T-helper 22 cell (primary cell): Measurements from ENCODE around the gene ZMYND12.

Experiments
- DNase-seq: peaks from one replicate; pipeline ENCODE4 v3.0.0-alpha.2; 2020; ENCODE audit warnings: low read depth

The ZMYND12 gene

GRCh38 chr1:42392255-42392654, 63.6 kb downstream of the ZMYND12 start:
- no peak for DNase-seq

DNA sequence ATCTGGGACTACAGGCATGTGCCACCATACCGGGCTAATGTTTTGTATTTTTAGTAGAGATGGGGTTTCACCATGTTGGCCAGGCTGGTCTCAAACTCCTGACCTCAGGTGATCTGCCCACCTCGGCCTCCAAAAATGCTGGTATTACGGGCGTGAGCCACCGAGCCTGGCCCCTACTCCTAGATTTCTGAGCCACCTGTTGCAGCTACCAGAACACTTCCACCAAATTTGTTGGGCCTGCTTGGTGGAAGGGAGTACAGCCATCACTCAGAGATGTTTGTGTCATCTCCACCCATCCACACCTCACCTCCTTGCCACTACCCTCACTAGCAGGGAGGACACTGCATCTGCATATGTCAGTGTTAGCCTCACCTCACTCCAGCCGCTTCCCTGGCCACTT, 69.8 kb downstream of the ZMYND12 start:
- DNase-seq = no peak

DNA sequence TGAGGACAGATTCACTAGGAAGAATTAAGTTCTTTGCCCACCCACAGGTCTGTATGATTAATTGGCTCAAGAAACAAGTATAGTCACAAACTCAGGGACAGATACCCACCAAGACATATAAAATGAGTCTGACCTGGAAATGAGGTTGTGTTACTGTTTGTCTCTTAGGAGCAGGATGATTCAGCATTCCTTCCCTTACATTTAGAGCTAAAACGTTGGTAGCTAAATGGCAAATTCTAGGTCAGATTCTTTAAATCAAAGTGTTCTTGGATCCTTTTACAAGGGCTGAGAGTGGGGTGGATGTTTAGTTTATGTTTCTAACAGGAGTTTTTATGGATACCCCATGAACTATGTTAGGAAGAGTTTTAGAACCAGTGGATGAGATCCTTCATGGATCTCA, 70.5 kb downstream of the ZMYND12 start:
- DNase-seq = no peak

DNA sequence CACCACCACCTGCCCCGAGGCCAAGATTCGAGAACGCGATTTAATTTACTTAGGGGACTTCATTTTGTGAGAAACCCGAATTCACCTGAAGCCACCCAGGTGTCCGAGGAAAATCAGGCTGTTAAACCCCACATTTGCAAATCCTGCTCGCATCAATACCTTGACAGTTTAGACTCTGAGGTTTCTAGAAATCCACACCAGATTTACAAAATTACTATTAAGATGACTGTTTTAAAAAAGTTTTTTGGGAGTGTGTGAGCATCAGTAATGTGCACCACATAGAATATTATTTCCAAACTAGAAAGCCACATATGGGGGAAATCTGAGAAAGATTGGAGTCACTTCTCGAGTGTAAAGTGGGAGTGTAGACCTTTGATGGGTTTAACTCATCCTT, 74.5 kb downstream of the ZMYND12 start:
- DNase-seq = no peak

DNA sequence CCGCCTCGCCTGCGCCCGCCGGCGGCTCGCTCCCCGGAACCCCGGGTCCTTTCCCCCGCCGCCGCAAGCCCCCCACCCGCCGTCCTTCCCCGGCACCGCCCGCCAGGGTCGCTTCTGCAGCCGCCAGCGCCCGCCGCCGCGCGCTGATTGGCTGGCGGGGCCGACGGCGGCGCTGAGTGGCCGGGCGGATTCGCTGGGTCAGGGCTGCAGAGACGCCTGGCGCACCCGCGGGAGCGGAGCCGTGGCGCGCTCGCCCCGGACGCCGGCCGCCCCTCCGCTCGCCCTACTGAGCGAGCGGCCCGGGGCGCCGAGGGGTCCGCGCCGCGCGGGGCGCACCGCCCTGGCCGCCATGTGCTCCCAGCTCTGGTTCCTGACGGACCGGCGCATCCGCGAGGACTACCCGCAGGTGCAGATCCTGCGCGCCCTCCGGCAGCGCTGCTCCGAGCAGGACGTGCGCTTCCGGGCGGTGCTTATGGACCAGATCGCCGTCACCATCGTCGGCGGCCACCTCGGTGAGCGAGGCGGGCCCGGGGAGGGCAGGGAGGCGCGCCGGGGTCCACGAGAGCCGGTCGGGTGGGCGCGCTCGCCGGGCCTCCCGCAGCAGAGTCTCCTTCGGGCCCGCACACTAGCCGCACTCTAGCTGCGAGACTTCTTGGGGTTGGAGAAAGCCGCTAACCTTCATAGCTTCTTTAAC, 75.1 kb downstream of the ZMYND12 start, which contains the start of gene RIMKLA:
Gene RIMKLA, plus strand, starts transcription at position 207 of the 694 bp plus-strand sequence. Its CDS starts 143 bp downstream, at position 350.
- DNase-seq = no peak
